GM10266 (cell line): ENCODE data around the gene NKAIN4.

Source experiments
- DNase-seq: peaks from one replicate; pipeline ENCODE4 v3.0.0; 2012; ENCODE audit errors: extremely low spot score
- CTCF ChIP-seq: IDR thresholded peaks from 2 replicates; pipeline ENCODE4 v1.5.1; 2012; ENCODE audit warnings: mild to moderate bottlenecking, low read depth; ENCODE audit not compliant: control insufficient read depth, insufficient read depth; ENCODE audit errors: missing control alignments

NKAIN4 gene

GRCh38 chr20:63284083-63284440 is 29.8 kb upstream of the NKAIN4 start:
- TF ChIP-seq CTCF, result no peak
- DNase-seq, result no peak

- TF ChIP-seq CTCF, result no peak
- no peak for DNase-seq
Observed at GRCh38 chr20:63283397-63284082, 29.3 kb upstream of the NKAIN4 start.

GRCh38 chr20:63282946-63283345 is 28.7 kb upstream of the NKAIN4 start:
- DNase-seq, result no peak

GRCh38 chr20:63281742-63282665 is 27.7 kb upstream of the NKAIN4 start:
- no peak for TF ChIP-seq CTCF
- DNase-seq, result no peak

More at GRCh38 chr20:63282946-63283345, 28.7 kb upstream of the NKAIN4 start:
- no peak for TF ChIP-seq CTCF

- no peak for DNase-seq
- TF ChIP-seq CTCF, result peak; percentile 22
Observed at GRCh38 chr20:63280929-63281545, 26.8 kb upstream of the NKAIN4 start.

- no peak for DNase-seq
- no peak for TF ChIP-seq CTCF
Observed at GRCh38 chr20:63280371-63280770, 26.1 kb upstream of the NKAIN4 start.
